BJ (cell line): Measurements from ENCODE around the gene OXLD1. TPM values are rescaled to one million over a fixed set of nuclear protein-coding genes. Genes with fewer than 3 reads are reported as not detected.

ENCODE experiments used
- CTCF ChIA-PET: fragments of 350-600 bp; formaldehyde crosslinking; extraction: SDS; loops from one replicate; lab custom pipeline; 2021; ENCODE audit warnings: antibody characterized with exemption, inconsistent platforms; lab: Yijun Ruan, JAX
- POLR2A ChIA-PET: fragments of 300-600 bp; sonication (Branson Sonifier 250); formaldehyde crosslinking; extraction: SDS; loops from one replicate; lab custom pipeline; 2021; ENCODE audit warnings: antibody characterized with exemption; lab: Charles Lee
- DNase-seq: peaks from one replicate; pipeline ENCODE4 v3.0.0-alpha.2; 2011; ENCODE audit warnings: low read depth
- H3K27me3 ChIP-seq: 2 replicates; pipeline ENCODE4 v1.6.0; 2011; ENCODE audit warnings: low read length; ENCODE audit not compliant: control insufficient read depth, insufficient read depth
- H3K36me3 ChIP-seq: 2 replicates; pipeline ENCODE4 v1.5.1; 2011; ENCODE audit warnings: low read length; ENCODE audit not compliant: control insufficient read depth, insufficient read depth
- H3K4me3 ChIP-seq: 2 replicates; pipeline ENCODE4 v1.5.1; 2011; ENCODE audit warnings: low read depth, mild to moderate bottlenecking, control low read depth, low read length
- polyA plus RNA-seq: library from polyadenylated mRNA; depleted of rRNA; stranded (reverse); fragments of >200 nt; gene quantifications from 2 replicates; pipeline ENCODE4 v1.2.3, GENCODE V29; 2011
- TF ChIP-seq, protein P1 (sequence below): IDR thresholded peaks from 2 replicates; pipeline ENCODE4 v1.5.1; 2011; ENCODE audit warnings: low read depth, mild to moderate bottlenecking, control low read depth, inconsistent platforms, low read length, moderate library complexity; ENCODE audit not compliant: insufficient read depth

OXLD1 gene
- polyA plus RNA-seq, 1 experiment: 29.6 TPM

DNA sequence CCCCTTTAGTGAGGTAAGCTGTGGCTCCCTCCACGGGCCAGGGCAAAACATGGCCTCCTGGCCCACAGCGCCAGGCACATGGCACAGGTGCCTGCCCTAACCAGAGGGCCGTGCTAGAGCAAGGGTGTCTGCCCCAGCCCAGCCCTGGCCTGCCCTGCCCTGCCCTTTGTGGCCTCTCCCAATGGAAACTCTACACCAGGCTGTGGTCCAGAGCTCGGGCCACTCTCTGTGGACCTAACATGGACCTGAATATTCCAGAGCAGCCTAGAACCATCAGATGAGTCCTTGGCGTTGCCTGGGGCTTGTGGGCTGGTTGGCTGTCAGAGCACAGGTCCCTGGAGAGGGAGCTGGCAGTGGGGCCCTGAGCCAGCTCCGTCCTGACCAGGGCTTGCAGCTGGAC lies 28.8 kb upstream of the OXLD1 start:
- DNase-seq: no peak
- TF ChIP-seq, protein P1, sequence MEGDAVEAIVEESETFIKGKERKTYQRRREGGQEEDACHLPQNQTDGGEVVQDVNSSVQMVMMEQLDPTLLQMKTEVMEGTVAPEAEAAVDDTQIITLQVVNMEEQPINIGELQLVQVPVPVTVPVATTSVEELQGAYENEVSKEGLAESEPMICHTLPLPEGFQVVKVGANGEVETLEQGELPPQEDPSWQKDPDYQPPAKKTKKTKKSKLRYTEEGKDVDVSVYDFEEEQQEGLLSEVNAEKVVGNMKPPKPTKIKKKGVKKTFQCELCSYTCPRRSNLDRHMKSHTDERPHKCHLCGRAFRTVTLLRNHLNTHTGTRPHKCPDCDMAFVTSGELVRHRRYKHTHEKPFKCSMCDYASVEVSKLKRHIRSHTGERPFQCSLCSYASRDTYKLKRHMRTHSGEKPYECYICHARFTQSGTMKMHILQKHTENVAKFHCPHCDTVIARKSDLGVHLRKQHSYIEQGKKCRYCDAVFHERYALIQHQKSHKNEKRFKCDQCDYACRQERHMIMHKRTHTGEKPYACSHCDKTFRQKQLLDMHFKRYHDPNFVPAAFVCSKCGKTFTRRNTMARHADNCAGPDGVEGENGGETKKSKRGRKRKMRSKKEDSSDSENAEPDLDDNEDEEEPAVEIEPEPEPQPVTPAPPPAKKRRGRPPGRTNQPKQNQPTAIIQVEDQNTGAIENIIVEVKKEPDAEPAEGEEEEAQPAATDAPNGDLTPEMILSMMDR: no peak
- H3K4me3 ChIP-seq: no peak overlapping the region
- peaks cover 54% of the 10 kb centered on the region for H3K36me3 ChIP-seq
- H3K27me3 ChIP-seq: no peaks in the 10 kb centered on the region
- ChIA-PET CTCF (no interaction called here), POLR2A (no interaction called here)

- TF ChIP-seq, protein P1: no peak
- peaks cover 56% of the 10 kb centered on the region for H3K36me3 ChIP-seq
- no peaks in the 10 kb centered on the region for H3K27me3 ChIP-seq
- H3K4me3 ChIP-seq: no peak overlapping the region
- DNase-seq: no peak
- ChIA-PET CTCF (interaction anchor here (1.4 kb wide), 1 partner anchor 11 kb away, joined by 3 read pairs; the partner anchor contains the start of genes ARL16 and HGS), POLR2A (no interaction called here)
Observed at GRCh38 chr17:81694810-81695209, 28.4 kb upstream of the OXLD1 start.

GRCh38 chr17:81693509-81694210 lies 27.3 kb upstream of the OXLD1 start:
- no peaks in the 10 kb centered on the region for H3K27me3 ChIP-seq
- no peak overlapping the region for H3K4me3 ChIP-seq
- TF ChIP-seq, protein P1: no peak
- POLR2A ChIA-PET: no interaction called here
- H3K36me3 ChIP-seq: peaks cover 68% of the 10 kb centered on the region
- CTCF ChIA-PET: interaction anchor here (1.4 kb wide), 1 partner anchor 10 kb away, joined by 3 read pairs; the partner anchor contains the start of genes ARL16 and HGS
- DNase-seq: no peak

GRCh38 chr17:81691608-81692007 lies 25.2 kb upstream of the OXLD1 start:
- ChIA-PET POLR2A (no interaction called here), CTCF (no interaction called here)
- Histone ChIP-seq H3K36me3 (peaks cover 75% of the 10 kb centered on the region), H3K4me3 (no peak overlapping the region), H3K27me3 (no peaks in the 10 kb centered on the region)
- no peak for DNase-seq
- TF ChIP-seq, protein P1: no peak

DNA sequence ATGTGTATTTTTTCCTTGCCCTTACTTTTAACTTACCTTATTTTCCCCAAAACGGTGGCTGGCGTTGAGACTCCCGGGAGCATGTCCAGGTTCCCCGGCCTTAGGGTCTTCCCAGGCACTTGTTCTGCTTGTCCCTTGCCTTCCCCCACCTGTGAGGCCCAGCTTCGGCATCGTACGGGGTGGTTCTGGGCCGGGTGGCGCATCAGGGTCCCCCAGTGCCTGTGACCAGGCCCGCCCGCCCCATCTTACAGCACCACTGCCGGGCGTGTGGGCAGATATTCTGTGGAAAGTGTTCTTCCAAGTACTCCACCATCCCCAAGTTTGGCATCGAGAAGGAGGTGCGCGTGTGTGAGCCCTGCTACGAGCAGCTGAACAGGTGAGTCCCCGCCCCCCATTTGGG lies 24.8 kb upstream of the OXLD1 start:
- Histone ChIP-seq H3K4me3 (no peak overlapping the region), H3K27me3 (no peaks in the 10 kb centered on the region), H3K36me3 (peaks cover 75% of the 10 kb centered on the region)
- TF ChIP-seq, protein P1: no peak
- CTCF ChIA-PET: no interaction called here
- no peak for DNase-seq
- POLR2A ChIA-PET: no interaction called here
